ENCODE results near the gene CDK6.
"Not testable (repeated sequence)": the region's sequence is repeated elsewhere in the genome, so short reads cannot be mapped to it uniquely, and the experiment has no call there.

Gene CDK6

DNA sequence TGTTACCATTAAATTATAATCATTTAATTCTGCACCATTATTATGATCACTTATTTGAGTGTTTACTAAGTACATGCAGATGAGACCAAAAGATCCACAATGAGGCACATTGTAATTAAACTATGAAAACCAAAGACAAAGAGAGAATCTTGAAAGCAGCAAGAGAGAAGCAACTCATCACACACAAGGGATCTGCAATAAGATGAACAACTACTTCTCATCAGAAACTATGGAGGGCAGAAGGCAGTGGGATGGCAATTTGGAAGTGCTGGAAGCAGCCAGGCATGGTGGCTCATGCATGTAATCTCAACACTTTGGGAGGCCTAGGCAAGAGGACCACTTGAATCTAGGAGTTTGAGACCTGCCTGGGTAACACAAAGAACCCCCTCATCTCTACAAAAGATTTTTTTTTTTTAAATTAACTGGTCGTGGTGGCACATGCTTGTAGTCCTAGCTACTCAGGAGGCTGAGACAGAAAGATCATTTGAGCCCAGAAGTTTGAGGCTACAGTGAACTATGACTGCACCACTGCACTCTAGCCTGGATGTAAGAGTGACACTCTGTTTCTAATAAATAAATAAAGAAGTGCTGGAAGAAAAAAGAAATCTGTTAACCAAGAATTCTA lies 47.7 kb downstream of the CDK6 start:
- peak; percentile 96 for DNase-seq

DNA sequence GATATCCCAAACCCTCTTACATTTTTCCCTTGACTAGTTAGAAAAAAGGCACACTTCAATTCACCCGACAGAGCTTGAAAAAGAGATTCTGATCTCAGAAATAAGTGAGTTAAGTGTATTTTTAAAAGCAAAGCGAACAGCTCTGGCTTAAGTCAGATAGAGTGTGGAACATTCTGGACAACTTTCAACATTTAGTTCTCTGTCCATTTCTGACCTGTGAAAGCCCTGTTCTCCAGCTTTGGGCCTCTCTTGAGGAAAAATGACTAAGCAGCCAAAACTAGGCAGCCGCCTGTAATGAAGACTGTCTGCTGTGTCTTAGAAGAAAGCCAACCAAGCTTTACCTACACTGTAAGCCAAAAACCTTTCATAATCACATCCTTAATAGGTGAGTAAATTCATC lies 50.5 kb downstream of the CDK6 start:
- DNase-seq = peak; percentile 85

DNA sequence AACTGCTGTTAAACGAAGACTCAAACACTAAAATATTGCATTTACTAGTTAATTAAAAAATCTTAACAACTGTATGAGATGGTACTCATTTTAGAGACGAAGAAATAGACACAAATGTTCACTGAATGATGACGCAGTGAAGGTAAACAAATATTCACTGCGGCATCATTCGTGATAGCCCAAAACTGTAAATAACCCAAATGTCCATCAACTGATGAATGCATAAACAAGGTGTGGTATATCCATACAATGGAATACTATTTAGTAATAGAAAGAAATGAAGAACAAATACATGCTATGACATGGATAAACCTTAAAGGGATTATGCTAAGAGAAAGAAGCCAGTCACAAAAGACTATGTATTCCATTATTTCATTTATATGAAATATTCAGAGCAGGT lies 51.4 kb downstream of the CDK6 start:
- DNase-seq = no peak

DNA sequence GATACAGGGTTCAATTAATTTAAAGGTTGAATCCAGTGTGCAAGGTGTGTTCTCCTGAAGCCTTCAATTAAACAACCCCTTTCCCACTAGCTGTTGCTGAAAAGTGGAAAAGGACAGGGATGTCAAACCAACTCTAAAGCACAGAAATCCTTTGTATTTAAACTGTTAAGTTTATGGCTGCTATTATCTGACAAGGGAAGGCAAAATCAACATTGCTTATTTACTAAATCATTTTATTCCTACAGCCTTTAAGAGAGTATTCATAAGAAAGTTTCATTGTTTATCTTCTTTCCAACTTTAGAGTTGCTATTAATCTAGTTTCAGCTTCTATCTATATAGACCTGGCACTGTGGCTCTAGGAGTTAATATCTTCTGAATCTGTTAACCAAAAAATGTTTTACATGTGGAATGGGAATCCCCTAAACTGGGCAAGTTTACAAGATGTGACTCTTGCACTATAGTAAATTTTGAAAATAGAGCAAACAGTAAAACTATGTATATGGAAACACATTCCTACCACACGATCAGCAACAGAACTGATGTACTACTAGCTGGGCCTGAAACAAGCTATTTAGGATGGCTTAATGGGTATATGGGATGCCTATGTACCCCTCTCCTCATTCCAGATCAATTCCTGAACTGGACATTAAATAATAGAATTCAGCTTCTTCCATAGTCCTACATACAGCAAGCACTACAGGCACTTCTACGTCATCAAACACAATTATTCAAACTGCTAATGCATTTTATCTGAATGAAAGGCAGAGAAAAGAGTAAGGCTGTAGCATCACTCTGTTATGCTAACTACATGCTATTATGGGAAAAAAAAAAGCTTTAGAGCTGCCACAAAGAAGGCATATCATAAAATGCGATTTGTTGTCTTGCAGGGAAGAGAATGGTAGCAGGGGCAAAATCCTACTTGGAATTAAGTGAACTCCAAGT lies 52.8 kb downstream of the CDK6 start:
- no peak for DNase-seq

DNA sequence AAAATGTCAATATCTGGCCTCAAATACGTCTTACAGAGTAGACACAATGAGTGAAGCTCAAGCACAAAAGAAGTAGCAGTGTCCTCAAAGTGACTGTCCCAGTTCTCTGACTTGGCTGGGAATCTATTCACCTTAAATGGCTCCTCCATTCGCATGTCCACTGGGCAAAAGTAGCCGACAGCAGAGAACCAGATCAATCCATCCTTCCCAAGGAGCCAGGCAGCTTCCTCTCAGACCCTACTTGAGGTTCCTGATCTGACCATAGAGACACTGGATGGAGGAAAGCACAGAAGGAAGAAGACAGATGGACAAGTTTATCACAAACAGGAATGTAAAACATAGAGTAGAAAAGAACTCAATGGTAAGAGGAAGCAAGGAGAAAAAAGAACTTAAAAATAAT lies 53.5 kb downstream of the CDK6 start:
- DNase-seq = no peak

DNA sequence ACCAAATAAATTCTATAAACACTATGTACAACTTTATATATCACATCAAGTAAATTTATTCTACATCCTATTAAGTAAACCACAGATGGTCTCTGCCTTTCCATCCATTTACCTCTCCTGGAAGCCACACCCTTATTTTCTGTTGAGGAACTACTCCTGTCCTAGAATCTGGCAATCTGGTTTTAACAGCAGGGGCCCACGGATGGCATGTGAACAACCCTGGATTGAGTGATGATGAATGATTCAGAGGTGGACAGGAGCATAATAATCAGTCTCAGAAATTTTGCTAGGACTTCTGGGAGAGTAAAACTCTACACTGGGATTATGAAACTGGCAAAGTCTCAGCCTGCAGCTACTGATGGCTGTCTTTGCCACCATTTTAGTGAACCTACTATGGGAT lies 54.1 kb downstream of the CDK6 start:
- DNase-seq = peak; percentile 85

DNA sequence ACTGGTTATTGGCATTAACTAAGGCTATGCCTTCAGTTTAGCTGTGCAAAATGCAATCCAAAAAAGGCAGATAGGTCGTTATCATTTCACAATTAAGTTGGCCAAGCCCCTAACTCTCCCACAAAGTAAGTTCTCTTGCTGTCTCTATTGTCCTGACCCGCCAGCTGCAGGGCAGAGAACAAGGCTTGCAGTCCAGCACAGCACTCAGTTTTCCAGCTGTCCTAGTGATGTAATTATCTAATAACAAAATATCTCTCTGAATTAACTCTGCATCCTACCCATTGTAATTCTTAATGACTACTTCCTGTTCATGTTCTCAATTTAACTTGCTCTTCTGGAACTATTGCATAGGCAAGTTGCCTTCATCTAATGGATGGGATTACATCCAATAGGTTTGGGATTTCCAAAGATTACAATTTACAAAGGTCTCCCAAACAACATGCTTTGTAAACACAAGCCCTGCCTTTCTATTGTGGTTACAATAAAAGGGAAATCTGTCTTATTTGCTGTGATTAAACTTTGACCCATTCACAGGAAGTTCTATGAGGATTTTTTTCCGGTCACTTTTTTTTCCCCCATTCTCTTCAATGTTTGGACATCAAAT lies 55.2 kb downstream of the CDK6 start:
- DNase-seq = no peak

DNA sequence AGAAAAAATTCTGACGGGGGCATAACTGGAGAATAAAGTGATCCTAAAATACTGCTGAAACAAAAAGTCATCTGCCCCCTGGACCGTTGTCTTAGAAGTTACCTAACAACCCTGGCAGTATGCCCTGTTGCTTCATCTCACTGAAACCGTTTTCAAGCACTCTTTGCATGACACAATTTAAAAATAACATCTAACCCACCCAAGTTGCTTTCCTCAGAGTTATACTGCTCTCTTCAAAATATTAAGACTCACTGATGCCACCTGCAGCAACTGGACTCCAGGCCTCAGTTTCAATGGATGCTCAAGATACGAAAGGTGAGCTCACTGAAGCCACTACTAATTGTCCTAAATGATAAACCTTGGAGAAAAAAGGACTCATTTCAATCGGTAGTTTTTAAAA lies 57.4 kb downstream of the CDK6 start:
- DNase-seq = no peak

DNA sequence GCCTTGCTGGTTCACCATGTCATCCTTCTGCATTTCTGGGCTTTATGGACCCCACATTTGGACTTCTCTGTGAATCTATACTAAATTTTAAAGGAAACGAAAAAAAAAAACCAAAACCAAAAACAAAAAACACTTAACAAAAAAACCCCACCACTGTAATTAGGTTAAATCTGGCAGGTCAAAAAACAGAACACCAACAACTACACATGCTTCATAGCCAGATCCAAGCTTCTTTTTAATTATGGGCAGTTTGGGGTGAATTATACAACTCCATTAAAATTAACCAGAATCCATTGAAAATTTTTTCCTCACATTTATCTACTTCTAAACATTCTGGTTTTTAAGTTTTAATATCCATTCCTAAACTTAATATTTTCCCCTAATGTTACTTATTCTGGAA lies 58.4 kb downstream of the CDK6 start:
- DNase-seq = no peak

DNA sequence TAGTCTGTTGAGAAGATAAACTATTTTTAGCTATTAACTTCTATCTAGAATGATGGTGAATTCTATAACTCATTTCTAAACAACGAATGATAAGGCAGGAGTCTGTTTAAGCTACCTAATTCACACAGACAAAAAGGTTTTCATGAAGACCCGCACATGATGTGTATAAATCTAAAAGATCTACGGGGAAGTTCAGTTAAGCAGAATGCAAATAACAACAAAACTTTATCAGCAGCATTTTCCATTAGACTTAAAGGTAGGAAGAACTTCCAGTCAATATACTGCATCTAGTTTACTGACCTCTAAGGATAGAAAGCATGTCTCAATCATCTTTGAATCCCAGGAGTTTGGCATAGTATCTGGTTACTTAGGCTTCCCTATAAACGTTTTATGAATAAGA lies 62.6 kb downstream of the CDK6 start:
- DNase-seq = no peak

DNA sequence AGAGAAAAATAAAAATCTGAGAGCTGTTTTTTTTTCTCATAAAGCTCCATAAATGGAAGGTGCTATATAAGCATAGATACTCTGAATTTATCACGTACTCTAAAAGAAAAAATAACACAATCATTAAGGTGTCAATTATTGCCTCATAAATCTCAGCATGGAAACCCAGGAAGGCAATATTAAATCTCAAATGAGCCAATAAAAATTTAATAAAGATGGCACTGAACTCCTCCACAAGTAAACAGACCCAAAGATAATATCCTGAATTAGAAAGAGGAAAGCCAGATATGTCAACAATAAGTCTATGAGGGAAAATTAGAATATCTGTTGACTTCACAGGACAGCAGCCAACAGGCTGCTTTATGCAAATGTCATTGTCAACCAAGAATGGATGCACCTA lies 66.5 kb downstream of the CDK6 start:
- no peak for DNase-seq

DNA sequence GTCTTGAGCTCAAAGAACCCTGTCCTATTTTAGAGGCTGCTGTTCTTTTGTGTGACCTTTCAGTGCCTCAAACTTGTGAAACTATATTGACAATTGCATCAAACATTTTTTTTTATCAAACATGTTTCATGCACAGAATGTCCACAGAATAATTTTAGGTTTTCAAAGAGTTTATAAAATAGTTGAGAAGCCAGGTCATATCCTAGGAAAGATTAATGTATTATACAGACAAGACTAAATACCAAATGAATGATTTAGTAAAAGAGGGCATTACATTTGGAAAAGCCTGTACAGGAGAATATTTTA lies 67.0 kb downstream of the CDK6 start:
- no peak for DNase-seq

DNA sequence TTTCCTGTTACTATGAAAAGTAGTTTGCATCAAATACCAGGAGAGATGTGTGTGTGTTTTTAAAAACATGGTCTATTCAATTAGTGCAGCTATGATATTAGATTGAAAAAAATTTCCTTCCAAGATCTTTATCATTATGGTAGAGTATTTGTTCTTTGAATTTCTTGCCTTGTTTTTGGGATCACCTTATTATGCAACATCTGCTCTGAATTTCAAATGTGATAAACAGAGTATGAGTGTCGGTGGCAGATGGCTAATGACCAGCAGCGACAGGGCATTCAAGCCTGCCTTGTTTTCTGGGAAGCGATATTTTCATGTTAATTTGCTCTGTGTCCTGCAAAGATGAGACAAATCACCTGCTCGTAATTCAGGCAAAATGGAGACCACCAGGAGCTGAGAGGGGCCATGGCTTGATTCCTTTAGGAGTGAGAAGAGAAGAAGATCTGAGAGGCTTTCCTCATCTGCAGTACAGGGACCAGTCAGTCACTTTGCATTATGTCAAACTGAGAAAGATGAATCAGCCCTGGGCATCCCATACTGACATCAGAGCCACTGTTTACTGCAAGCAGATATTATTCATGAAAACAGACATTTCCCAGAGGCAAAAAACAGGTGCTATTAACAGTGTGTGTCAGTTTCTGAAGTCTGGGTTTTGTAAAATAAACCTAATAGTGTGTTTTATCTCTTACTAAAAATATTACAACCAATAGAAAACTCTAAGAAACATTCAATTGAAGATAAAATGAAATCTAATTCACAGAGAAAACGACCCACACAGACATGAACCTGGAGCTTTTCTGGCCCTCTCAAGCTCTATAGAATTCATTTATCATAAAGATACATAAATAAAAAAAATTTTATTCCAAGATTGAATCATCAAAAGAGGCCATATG lies 67.6 kb downstream of the CDK6 start:
- DNase-seq = no peak

DNA sequence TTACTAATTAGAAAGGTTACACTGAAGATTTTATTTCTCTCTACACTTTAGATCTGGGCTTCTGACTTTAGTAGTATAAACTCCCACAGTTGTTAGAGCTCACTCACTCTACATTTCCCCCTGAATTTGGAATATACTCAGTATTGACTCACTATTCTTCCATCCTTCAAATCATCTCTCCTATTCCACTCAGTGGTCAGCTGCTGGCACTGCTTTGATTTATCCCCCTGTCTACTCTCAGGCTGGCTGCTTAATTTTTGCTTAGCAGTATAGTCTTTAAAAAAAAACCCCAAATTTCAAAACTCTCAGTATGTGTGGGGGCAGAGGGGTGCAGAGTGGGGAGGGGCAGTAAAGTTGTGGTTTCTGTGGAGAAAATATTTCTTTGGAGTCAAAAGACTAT lies 68.9 kb downstream of the CDK6 start:
- DNase-seq = no peak

DNA sequence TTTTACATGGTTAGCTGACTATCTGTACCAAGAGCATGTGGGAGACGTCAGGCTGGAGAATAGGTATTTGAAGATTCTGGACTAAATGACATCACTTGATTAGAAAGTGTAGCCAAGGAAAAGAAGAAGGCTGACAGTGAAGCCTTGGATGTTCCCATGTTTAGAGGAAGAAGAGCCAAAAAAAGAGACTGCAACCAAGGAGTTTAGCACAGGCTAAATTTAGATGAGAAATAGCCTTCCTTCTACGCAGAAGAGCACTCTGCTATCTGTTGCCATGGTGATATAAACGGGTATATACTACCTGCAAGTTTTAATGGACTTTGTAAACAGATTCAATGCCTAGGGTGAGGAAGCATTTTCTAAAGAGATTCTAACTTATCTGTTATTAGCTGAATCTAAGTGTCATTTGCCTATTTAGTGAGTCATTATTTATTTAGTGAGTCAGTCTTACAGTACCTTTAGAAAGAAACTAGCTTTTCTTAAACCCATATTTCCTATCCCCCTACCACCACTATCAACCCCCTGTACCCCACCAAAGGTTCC lies 69.8 kb downstream of the CDK6 start:
- DNase-seq = no peak

DNA sequence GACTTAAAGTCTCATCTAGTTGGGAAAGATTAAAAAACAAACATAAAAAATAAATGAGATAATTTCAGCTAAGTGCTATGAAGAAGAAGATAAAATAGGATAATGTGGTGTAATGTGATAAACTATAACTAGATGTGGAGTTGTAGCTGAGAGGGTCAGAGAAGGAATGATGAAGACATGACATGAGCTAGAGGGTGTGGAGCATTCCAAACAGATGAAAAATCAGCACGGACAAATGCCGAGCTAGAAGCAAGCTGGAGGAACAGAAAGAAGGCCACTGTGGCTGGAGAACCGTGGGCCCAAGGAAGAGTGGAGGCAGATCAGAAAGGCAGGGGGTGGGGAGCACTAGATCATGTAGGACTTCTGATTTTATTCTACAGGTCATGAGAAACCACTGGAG lies 70.6 kb downstream of the CDK6 start:
- no peak for DNase-seq

DNA sequence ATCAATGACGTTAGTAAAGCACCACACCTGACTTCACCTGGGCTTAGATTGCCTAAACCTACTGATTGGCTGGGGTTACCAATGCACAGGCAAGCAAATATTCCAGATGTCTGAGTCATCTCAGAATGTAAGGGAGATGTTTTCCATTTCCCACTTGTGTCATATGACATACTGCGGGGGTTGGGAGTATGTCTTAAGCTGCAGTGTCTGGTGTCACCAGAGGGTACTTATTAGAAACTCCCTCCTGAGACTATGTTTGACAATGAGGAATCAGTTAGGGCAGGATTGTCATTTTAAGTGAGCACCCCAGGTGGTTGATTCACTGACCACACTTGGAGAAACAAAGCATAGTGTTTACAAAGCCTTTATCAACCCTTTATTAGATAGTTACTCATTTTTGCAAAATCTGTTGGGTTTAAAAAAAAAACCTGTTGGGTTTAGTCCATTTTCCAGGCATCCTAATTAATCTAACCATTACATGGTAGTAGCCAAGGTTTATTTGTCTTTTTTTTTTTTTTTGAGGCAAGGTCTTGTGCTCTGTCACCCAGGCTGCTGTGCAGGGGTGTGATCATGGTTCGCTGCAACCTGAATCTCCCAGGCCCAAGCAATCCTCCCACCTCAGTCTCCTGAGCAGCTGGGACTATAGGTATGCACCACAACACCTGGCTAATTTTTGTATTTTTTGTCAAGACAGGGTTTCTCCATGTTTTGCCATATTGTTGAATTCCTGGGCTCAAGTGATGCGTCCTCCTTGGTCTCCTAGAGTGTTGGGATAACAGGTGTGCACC lies 72.5 kb downstream of the CDK6 start:
- peak; percentile 99 for DNase-seq

DNA sequence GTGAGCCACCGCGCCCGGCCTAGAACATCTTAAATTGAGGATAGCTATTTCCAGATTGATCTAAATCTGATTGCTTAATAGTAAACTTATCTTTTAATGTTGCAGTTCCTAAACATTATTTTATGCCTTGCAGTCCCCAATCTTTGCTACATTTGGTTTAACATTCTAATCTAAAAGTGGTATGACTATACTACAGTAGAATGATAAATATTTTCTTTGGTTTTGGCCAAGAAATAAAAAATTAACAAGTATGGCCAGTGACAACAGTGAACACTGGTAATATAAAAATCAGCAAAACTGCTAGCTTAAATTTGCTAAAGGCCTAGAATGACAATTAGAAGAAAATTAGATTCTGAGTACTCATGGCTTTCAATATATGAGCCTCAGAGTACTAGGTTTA lies 73.5 kb downstream of the CDK6 start:
- no peak for DNase-seq

DNA sequence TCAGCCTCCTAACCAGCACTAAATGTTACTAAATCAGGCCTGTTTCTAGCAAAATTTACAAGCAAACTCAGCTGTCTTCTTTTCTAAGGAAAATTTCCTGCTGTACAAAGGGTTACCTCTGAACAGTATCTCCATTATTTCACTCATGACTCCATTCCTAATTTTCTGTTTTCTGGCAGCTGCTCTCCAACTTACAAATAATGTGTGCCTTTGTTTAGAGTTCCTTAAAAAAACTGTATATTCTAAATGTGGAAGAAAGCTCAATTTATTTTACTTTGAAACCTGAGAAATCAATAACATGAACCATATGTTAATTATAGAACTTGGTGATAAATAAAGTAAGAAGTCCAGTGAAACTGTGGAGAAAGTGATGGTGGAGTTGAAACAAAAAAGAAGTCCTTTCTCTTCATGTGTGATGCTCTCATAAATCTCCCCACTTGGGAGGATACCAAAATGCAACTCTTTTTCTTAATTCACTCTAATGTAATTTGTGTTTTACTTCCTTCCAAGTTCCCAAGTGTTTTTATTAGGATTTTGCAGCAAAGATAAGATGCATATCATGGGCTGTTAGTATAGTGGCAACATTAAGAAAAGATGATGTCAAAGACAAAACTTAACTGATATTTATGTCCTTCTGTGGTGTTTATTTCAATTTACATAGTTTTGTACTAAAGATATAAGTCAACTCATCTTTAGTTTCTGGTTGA lies 74.8 kb downstream of the CDK6 start:
- DNase-seq = no peak

DNA sequence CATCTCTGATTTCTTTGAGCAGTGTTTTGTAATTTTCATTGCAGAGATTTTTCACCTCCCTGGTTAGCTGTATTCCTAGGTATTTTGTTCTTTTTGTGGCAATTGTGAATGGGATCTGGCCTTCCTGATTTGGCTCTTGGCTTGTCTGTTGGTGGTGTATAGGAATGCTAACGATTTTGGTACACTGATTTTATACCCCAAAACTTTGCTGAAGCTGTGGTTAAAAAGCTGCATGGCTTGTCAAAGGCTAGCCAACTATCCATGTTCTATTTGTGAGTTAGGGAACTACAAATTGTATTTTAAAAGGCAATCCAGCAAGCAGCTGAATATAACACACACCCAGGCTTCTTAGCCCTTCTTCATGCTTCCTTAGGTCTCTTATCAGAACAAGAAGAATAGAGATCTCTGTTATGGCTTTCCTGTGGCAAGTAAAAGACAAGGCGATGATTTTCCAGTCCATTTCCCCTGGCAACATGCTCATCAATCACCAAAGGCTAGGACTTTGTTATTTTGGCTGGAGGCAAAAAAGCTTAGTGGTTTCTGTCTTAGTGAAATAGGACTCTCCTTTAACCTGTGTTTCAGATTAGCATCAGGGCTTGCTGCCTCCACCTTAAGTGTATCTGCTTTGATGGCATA lies 77.5 kb downstream of the CDK6 start:
- no peak for DNase-seq

DNA sequence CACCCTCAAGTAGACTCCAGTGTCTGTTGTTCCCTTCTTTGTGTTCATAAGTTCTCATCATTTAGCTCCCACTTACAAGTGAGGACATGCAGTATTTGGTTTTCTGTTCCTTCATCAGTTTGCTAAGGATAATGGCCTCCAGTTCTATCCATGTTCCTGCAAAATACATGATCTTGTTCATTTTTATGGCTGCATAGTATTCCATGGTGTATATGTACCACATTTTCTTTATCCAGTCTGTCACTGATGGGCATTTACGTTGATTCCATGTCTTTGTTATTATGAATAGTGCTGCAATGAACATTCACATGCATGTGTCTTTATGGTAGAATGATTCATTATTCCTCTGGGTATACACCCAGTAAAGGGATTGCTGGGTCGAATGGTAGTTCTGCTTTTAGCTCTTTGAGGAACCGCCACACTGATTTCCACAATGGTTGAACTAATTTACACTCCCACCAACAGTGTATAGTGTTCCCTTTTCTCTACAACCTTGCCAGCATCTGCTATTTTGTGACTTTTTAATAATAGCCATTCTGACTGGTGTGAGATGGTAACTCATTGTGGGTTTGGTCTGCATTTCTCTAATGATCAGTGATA lies 79.0 kb downstream of the CDK6 start:
- DNase-seq = not testable (repeated sequence)
